ENCODE measurements around the gene LDB3.

The LDB3 gene

DNA sequence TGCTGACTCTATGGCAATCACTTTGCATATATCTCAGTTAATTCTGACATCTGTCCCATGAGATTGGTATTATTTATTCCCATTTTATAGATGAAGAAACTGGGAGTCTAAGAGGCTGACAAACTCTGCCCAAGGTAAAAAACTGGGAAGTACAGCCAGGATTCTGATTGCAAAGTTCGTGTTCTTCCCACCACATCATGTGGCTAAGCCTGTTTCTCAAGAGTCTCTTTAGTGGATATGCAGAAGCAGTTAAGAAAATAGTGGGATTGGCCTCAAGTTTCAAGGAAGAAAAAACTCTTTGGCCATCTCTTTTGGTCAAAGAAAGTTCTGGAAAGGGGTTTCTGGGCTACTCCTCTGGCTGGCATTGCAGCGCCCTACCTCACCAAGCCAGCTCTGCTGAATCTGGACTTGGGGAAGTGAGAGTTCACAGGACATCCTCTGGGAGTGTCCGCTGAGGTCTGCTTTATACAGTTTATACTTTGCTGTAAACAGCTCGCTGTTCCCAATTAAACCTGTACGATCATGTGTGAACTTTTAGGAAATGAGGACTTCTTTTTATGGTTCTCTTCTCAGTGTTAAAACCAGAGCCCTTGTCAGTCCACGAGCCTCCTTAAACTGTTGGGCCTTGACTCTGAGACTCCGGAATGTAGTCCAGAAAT, 75.9 kb downstream of the LDB3 start:
- no peak for FAIRE-seq

DNA sequence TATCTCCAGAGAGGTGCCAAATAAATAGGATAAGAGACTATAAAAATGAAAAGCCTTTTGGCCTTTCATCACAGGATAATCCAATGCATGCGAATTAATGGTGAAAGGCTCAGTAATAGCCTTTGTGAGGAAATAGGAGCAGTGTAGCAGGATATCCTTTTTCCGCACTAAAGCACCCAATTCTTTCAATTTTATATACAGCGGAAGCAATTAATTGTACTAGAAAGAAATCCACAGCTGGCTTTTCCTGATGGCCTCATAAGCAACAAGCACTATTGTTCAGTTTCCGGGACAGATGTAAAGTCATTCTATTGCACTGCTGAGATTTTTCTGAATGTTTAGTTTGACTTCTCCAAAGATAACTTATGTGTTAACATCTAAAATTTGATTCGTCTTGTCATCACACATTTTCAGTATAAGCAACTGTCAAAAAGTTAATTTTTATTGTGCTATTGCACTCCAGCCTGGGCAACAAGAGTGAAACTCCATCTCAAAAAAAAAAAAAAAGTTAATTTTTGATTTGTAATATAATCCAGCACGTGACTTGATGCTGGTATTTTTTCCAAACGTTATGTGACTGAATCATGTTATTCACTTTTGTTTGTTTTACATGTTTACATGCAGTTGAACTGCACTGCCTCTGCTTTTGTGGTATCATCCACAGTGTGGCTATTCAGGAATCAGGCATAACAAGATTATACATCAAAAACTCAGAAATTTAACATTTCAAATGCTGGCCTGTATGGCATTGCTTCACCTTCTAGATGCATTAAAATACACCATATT, 79.7 kb downstream of the LDB3 start:
- no peak for FAIRE-seq

DNA sequence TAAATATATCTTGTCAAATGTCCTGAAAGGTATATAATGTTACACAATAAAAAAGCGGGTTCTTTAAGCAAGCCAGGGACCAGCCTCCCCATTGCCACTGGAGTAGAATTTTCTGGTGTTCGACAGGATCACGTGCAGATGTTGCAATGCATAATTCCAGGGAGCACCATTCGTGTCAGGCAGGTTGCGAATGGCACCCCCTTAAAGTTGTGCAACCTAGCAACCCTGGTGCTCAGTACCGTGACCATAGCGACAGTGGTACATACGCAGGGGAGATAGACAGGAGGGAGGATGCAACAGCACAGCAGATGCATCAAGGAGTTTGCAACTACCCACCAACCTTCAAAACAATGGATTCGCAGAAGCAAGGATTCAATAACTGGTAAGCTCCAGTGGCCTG, 81.5 kb downstream of the LDB3 start:
- FAIRE-seq: no peak

DNA sequence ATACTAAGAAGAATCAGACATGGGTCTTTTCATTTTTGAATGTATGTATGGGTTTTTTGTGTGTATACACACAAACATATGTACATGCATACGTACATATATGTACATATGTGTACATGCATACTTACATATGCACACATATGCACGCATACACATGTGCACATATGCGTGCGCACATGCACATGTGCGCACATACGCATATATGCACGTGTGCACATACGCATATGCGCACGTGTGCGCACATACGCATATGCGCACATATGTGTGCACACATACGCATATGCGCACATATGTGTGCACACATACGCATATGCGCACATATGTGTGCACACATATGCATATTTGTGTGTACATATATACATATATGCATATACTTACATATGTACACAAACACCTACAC, 83.2 kb downstream of the LDB3 start:
- FAIRE-seq: no peak

DNA sequence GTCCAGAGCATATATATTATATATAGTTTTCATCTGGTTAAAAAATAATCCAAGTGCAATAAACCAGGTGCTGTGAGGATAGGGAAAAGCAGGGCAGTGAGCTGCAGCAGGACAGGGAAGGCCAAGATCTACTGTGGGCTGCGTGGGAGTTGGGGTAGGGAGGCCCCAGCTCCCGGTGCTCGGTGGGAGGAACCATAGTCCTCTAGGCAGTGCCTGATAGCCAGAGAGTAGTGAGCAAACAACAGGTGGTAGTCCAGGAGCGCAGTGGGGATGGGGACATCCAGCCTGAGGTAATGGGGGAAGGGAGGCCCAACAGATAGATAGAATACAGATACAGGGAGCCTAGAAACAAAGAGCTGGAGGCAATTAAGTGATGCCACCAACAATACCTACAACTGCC, 84.0 kb downstream of the LDB3 start:
- FAIRE-seq: no peak

DNA sequence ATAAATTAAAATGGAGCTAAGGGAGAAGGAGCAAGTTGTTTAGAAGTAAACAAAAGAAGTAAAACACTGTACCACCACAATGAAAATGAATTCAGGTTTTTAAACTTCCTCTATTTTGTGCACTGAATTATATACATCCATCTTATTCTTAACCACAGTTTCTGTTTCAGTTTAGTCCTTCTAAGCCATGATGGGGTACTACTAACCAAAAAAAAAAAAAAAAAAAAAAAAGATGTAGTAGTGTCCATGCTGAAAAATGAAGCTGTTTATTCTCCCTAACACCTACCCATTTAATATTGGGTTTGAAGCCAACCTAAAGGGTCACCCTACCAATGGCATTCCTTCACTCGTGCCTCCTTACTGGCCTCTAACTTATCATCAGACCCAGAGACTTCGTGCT, 84.7 kb downstream of the LDB3 start:
- no peak for FAIRE-seq

DNA sequence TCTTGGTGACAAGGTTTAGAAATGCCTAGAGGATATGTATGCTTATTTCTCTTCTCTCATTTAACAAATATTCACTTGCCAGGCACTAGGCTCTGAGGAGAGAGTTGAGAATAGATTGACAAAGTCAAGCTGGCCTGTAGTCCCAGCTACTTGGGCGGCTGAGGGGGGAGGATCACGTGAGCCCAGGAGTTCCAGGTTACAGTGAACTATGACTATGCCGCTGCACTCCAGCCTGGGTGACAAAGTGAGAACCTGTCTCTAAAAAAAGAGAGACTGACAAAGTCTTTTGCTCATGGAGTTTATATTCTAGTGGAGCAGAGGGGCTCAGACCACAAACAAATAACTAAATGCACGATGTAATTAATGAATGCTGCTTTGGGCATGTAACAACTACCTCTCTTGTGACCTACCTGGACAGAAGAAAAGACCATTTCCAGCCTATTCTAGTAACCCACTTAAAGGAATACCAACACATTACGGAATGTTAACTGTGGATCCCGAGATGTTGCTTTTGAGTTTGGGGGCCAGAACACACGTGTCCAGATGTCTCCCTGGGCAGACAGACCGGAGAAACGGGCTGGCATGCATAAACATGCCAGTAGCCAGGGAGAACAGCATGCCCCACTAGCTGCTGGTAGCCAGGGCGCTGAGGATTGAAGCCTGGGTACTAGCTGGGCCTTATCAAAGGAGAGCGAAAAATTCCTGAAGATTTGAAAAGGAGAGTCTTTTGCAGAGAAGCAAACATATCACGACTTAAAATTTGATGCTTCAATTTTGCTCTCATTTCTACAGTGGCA, 85.5 kb downstream of the LDB3 start:
- no peak for FAIRE-seq

DNA sequence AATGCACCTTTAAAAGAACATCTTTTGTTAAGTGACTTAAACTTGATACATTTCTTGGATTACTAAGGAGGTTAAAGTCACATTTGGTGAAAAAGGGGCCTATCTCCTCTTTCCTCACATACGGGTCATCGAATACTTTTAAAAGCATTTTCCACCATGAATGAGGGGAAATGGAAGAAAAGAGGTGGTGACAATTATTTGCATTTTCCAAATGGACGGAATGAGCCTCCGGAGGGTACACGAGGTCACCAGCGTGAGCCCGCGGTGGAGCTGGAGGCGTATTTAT, 87.1 kb downstream of the LDB3 start:
- FAIRE-seq: peak; percentile 37

DNA sequence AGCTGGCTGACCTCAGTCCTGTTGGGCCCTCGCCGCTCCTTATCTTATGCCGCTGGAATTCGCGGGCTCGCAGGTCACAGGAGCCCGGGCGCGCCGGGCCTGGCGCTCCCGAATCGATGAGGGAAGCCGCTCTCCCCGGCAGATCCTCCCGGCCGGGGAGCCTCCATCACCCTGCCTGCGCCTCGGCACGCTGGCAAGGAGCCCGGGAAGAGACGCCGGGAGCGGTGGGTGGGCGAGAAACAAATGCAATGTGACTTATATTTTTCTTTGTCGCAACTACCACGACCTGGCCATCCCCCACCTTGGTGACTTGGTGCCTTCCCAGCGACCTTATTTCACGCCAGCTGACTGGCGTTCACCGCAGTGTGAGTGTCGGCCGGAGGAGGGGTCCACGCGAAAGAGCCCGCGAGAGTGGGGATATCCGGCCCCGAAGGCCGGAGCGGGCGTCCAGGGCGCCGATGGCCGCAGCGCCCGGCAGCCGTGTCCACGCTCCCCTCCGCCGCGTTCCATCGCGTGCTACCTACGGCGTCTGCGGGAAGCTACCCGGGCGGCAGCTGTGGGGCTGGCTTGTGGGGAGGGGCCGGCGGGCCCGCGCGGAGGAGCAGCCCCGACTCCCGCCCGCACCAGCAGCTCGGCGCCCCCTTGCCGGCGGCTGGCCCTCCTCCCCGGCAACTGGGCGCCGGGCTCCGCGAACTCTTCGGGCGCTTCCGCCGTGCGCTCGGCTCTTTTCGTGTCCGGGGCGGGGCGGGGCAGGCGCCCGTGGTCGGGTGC, 87.6 kb downstream of the LDB3 start:
- no peak for FAIRE-seq

DNA sequence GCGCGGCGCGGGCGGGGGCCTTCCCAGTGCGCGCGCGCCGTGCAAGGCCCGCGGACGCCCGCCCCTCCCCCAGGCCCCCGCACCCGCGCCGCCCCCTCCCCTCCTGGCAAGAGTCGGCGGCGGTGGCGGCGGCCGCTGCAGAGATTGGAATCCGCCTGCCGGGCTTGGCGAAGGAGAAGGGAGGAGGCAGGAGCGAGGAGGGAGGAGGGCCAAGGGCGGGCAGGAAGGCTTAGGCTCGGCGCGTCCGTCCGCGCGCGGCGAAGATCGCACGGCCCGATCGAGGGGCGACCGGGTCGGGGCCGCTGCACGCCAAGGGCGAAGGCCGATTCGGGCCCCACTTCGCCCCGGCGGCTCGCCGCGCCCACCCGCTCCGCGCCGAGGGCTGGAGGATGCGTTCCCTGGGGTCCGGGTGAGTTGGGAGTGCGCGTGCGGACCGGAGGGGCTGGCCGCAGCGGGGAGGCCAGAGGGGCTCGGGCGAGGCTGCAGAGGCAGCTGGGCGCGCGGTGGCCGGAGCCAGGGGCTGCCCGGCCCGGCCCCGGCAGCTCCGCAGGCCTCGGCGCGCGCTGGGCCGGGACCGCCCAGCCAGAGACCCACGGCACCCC, 88.3 kb downstream of the LDB3 start, which contains the start of gene BMPR1A:
Gene BMPR1A, plus strand, starts transcription at position 109 of the 602 bp plus-strand sequence. CDS start 119,400 bp downstream, outside the sequence.
- no peak for FAIRE-seq

DNA sequence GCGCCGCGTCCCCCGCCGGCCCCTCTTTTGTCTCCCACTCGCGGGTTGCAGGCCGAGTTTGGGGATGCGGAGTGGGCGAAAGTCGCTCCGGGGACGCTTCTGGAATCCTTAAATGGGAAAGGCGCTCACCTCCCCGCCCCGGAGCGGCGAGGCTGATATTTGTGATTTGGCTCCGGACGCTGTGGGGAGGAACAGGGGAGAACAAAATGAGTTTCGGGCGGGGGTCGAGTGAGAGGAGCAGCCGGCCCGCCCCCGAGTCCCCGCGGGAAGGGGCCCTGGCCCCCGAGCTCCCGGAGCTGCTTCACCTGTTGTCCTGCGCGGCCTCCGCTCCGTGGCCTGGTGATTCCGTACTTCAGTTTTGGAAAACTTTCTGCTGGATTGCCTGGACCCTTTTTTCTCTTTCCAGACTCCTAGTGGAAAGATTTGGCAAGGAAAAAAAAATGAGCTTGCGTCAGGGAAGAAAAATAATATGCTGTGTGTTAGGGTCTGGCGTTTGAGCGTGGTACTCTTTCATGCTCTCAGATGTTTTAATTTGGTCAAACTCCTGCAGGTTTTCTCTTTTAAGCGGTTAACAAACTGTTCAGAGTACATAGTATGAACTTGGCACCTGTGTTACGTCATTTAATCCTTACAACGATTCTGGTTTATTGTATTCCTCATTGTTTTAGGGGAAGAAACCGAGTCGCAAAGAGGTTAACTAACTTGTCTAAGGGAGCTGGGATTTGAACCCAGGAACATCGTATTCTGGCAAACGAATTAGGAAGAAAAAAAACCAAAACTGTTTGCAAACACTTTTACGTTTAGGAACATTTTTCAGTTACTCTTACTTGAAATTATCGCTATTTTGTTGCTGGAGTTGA, 89.0 kb downstream of the LDB3 start:
- no peak for FAIRE-seq

DNA sequence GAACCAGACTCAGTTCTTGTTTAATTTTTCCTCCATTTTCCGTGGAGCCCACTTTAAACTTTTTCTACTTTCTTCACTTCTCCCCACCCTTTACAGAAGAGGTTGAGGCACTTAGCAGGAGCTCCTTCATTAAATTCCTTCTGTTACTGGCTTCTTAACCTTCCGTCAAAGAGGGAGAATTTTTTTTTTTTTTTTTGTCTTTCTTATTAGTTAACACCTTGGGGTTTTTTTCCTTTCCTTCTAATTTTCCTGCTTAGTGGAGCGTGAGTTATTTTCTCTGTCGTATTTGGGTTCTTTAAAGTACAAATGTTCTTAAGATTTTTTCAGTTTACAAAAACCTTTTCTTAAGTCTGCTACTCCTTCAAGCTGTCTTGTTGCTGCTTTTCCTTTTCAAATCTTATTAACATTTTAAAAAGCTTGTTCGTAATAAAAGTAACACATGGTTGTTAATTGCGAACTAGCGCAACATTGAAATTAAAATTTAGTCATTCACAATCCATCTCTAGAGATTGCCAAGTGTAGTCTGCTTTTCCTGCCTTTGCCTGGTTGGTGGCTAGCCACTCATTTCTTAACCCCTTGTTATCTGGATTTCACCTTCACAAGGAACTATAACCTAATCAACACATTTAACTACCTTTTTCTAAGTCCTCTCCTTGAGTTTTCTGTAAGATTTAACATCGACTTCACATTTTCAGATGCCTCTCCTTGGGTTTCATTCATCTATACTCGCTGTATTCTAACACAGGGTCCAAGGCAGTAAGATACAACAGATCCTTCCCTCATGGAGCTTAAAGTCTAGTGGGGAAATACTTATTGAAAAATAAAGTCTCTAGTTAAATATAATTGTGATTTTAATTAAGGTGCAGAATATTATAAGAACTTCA, 90.1 kb downstream of the LDB3 start:
- FAIRE-seq: peak; percentile 86

DNA sequence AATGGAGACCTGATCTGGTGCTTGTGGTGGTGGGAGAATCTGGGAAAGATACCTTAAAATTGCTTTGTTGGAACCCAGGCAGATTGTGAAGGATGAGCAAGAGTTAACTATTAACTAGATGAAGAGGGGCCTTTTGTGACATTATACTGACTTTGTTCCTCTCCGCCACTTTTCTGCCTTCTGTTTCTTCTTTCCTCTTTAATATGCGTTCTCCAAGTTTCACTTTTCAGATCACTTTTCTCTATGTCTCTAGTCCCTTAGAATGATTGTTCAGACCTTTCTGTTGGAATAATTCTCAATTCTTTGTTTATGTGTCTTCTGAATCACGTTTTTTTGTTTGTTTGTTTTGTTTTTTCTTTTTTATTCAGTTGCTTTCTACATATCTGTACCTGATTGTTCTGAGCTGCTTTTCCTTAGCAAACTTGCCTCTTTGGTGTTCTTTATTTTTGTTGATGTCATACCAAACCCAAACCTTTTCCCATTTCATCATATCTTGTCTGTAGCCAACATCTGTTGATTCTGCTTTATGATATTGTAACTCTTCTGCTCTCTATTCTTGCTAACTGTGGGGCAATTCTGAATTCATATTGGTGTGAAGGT, 90.9 kb downstream of the LDB3 start:
- FAIRE-seq: no peak

DNA sequence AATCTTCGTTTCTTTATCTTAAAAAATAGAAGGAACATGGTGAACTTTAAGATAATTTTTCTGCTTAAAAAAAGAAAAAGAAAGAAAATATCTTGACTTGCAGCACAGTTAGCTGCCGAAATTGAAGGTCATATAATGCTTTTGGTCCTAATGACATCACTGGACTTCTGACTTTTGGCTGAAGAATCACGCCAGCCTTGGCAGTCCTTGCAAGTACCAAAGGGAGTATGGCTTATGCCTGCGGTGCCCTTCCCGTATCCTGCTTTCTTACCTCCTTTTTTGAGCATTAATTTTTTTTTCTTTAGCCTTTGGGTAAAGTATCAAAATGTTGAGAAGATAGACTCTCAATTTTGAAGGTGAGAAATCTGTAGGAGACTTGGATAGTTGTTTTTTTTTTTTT, 95.1 kb downstream of the LDB3 start:
- FAIRE-seq: no peak

DNA sequence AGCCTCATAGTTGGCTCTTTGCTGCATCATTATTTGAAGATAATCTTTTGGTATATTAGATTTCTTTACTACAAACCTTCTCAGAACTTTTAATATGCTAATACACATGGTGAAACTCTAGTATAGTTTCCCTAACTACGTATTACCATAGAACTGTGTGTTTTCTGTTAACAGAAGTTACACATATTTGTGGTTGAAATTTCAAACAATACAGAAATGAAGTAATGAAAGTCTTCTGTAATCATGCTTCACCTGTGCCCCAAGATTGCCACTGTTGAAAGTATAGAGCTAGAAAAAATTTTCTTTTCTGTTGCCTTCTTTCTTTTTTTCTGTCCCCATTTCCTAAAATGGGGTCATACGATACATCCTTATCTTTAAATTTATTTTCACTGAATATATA, 97.2 kb downstream of the LDB3 start:
- FAIRE-seq: no peak

DNA sequence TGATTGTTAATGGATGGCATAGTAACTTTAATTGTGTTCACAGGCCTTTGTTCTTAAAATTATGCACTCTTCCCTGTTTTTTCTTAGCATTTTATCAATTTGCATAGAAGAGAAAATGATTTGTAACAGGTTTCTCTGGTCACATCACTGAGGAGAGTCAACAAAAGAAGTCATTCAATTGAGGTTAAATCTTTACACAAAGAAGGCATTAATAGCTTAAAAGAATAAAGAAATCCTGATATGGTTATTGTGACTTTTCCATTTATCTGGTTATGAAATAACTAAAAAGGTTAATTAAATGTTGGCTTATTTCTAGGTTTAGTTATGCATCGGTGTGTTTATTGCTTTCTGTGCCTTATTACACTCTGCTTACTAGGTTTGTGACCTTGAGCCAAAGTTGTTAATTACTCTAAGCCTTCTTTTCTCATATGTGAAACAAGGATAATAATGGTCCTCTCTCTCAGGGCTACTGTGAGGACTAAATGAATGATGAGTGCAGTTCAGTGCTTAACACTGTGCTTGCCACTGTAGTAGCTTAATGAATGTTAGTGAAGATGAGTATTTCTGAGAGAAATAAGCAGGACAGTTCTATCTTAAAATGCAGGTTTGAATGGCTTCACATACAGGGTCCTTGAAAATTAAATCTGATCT, 100.2 kb downstream of the LDB3 start:
- FAIRE-seq: no peak

DNA sequence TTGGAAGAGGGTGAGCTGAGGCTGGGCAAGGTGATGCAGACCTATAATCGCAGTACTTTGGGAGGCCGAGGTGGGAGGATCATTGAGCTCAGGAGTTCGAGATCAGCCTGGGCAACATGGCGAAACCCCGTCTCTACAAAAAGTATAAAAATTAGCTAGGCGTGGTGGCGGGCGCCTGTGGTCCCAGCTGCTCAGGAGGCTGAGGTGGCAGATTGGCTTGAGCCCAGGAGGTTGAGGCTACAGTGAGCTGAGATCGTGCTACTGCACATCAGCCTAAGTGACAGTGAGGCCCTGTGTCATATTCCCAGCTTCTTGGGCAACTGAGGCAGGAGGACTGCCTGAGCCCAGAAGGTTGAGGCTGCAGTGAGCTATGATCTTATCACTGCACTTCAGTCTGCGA, 101.7 kb downstream of the LDB3 start:
- no peak for FAIRE-seq

DNA sequence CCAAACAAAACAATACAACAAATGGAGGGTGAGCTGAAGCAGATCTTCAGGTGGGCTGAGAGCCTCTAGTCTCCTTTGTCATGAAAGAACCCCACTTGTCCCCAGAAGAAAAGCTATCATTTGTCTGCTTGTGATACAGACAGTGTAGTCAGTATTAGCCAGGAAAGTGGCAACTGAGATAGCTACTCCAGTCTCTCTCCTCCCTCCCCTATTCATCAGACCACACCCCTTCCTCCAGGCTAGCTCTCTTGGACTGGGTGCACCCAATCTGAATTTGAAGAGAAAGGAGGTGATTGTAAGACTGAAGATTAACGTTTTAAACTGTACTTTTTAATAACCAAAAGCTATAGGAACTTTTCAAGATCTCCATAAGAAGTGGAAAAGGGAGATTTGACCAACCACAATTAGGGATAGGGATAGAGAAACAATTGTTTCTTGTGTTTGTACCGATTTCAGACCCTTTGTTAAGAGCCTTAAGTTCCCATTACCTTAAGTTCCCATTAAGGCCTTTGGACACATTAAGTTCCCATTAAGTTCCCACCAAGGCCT, 102.2 kb downstream of the LDB3 start:
- no peak for FAIRE-seq

DNA sequence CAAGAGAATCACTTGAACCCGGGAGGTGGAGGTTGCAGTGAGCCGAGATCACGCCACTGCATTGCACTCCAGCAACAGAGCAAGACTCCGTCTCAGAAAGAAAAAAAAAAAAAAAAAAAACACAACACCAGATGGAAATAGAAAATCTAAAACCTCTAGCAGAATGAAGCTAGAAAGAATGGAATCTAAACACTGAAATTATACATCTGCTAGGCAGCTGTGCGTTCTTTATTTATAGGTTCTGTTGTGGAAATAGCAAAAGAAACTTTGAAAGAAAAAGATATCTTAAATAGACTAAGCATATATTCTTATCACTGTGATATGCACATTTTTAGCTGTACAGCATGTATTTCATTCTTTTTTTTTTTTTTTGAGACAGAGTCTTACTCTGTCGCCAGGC, 105.2 kb downstream of the LDB3 start:
- no peak for FAIRE-seq

All from G401.6 (cell line).